ENCODE data around the gene KITLG. TPM values are rescaled to one million over a fixed set of nuclear protein-coding genes. Genes with fewer than 3 reads are reported as not detected.

KITLG gene
- total and polyA plus RNA-seq, 3 donors from 2014 or later = 12.2 to 25.0 (median 21.8) TPM

DNA sequence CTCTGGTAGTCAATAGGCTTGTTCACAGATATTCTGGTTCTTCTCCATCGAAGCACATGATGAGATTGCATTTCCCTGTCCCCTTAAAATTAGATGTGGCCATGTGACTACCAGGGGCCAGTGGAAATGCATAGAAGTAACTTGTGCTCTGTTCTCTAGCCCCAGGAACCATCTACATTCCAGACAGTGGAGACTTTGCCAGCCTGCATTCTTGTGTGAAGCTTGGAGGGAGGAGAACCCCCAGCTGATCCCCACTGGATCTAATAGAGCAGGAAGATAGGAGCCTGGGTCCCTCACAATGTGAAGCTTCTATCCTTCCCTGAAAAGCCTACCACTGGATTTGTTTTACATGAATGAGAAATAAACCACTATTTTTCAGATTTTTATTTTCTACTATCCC, 130.1 kb downstream of the KITLG start:
- Histone ChIP-seq H3K4me3 (no peak overlapping the region), H3K27me3 (no peaks in the 10 kb centered on the region), H3K4me1 (no peaks in the 10 kb centered on the region), H3K36me3 (ENCODE audit: low read depth, missing control alignments) (no peaks in the 10 kb centered on the region), H3K9me3 (no peaks in the 10 kb centered on the region), H3K27ac (no peak overlapping the region)
- DNase-seq = no peak
- intact Hi-C loops (cut with DNase I; ENCODE audit: low total_unique reads) = no loop called here
- TF ChIP-seq, protein P1, sequence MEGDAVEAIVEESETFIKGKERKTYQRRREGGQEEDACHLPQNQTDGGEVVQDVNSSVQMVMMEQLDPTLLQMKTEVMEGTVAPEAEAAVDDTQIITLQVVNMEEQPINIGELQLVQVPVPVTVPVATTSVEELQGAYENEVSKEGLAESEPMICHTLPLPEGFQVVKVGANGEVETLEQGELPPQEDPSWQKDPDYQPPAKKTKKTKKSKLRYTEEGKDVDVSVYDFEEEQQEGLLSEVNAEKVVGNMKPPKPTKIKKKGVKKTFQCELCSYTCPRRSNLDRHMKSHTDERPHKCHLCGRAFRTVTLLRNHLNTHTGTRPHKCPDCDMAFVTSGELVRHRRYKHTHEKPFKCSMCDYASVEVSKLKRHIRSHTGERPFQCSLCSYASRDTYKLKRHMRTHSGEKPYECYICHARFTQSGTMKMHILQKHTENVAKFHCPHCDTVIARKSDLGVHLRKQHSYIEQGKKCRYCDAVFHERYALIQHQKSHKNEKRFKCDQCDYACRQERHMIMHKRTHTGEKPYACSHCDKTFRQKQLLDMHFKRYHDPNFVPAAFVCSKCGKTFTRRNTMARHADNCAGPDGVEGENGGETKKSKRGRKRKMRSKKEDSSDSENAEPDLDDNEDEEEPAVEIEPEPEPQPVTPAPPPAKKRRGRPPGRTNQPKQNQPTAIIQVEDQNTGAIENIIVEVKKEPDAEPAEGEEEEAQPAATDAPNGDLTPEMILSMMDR (IDR thresholded peaks at IDR 0.05) = no peak
- no peak for TF ChIP-seq POLR2A (IDR thresholded peaks at IDR 0.05)
- WGBS, 2 donors = 74 to 100% methylated on average over 1 of the region's 1 CpG

DNA sequence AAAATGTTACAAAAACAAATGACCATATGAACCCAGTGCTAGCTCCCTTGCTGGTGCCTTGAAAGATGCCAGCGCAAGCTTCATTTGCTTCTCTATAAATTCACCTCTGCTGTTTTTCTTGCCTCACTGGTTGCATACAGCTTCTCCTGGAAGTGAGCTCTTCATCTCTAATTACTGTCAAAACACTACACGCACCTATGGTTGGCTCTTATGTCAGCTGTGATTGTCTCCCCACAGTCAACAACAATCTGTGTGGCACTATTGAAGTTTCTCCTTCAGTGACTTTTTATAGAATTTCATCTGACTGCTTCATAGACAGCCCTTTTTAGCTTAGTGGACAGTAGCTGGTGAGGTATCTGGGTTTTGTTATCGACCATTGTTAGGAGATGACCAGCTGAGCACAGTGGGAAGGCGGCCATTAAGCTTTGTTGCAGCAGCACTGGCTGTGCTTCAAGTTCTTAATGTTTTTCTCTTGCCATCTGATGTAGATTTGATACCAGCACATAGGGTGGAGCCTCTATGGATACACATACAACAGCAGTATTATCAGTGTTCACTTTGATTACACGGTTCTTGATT, 131.8 kb downstream of the KITLG start:
- H3K27ac ChIP-seq = no peak overlapping the region
- DNase-seq = no peak
- intact Hi-C loops (cut with DNase I; ENCODE audit: low total_unique reads) = no loop called here
- WGBS, 2 donors = 78 to 81% methylated on average over 5 of the region's 5 CpGs
- no peaks in the 10 kb centered on the region for H3K36me3 ChIP-seq (ENCODE audit: low read depth, missing control alignments)
- TF ChIP-seq POLR2A (IDR thresholded peaks at IDR 0.05) = no peak
- TF ChIP-seq, protein P1 (IDR thresholded peaks at IDR 0.05) = no peak
- H3K27me3 ChIP-seq = no peaks in the 10 kb centered on the region
- H3K4me1 ChIP-seq = no peaks in the 10 kb centered on the region
- H3K9me3 ChIP-seq = no peaks in the 10 kb centered on the region
- H3K4me3 ChIP-seq = no peak overlapping the region

DNA sequence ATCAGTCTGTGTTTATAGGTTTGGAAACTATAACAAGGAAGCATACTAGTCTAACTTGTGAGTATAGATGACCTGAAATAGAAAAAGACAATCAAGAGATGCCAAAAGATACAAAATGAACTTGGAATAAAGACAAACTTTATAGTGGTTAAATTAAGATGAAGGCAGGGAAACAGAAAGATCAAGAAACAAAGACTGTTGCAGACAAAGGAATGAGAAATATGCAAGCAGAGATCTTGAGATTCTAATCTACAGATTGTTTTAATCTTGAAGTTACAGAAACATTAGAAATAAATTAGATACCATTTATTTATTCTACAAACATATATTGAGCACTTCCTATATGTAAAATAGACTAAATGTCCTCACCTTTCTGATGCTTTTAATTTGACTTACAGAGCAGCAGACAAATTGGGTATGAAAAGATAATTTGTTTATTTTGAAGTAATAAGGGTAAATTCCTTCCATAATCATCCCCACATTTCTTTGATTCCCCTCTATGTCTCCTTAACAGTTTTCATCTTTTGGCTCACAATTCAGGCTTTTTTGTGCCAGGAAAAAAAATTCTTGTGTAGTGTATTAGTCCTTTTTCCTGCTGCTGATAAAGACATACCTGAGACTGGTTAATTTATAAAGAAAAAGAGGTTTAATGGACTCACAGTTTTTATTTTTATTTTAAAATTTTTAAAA, 134.4 kb downstream of the KITLG start:
- Histone ChIP-seq H3K9me3 (no peaks in the 10 kb centered on the region), H3K27ac (no peak overlapping the region), H3K4me3 (no peak overlapping the region), H3K4me1 (no peaks in the 10 kb centered on the region), H3K27me3 (no peaks in the 10 kb centered on the region), H3K36me3 (ENCODE audit: low read depth, missing control alignments) (no peaks in the 10 kb centered on the region)
- no peak for TF ChIP-seq POLR2A (IDR thresholded peaks at IDR 0.05)
- TF ChIP-seq, protein P1 (IDR thresholded peaks at IDR 0.05) = no peak
- intact Hi-C loops (cut with DNase I; ENCODE audit: low total_unique reads) = no loop called here
- DNase-seq = no peak

DNA sequence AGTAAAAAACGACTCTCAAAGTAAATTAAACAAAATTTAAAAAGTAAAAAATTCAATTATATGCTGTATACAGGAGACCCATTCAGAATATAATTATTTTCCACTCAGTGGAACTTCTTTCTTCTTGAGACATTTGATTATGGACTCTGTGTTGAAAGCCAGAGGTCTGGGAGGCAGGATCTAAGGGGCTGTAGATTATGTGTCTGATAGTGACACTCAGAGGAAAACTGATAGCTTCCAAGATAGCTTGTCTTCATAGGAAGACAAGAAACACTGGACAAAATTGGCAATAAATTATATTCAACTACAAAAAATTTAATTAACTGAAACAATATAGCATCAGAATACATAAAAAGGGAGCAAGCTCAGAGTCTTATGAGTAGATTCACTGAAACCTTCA, 135.8 kb downstream of the KITLG start:
- TF ChIP-seq POLR2A (IDR thresholded peaks at IDR 0.05) = no peak
- TF ChIP-seq, protein P1 (IDR thresholded peaks at IDR 0.05) = no peak

More for the DNA sequence above, 135.8 kb downstream of the KITLG start:
- Histone ChIP-seq H3K27ac (no peak overlapping the region), H3K4me1 (no peaks in the 10 kb centered on the region), H3K4me3 (no peak overlapping the region), H3K36me3 (ENCODE audit: low read depth, missing control alignments) (no peaks in the 10 kb centered on the region), H3K9me3 (no peaks in the 10 kb centered on the region), H3K27me3 (no peaks in the 10 kb centered on the region)
- intact Hi-C loops (cut with DNase I; ENCODE audit: low total_unique reads) = no loop called here
- no peak for DNase-seq
- 67 to 73% methylated on average over 1 of the region's 1 CpG for WGBS, 2 donors

Small RNA genes lying within 50 kb of the gene (small RNA-seq; reads per million reads assigned to genes)
- gene RNU1-117P = 0 reads per million in 2 donors

Data from testis (tissue), 3 donors.